CD14-positive monocyte (primary cell): ENCODE measurements around the gene EGF. TPM values are rescaled to one million over a fixed set of nuclear protein-coding genes. Genes with fewer than 3 reads are reported as not detected.

Experiments
- DNase-seq, 3 donors: peaks; one replicate each; pipeline ENCODE4 v3.0.0-alpha.2; 2011 to 2022
- H2AFZ ChIP-seq: 2 replicates; pipeline ENCODE4 v1.6.0; 2012; ENCODE audit warnings: mild to moderate bottlenecking, low read depth, low read length, inconsistent platforms; ENCODE audit not compliant: insufficient read depth, poor library complexity, severe bottlenecking
- H3K27ac ChIP-seq, 2 donors: 1 replicate in 1 of 2; 2 replicates in 1 of 2; pipeline ENCODE4 v1.5.1; 2012 to 2013; ENCODE audit warnings: low read length in 2 of 2, control low read depth in 1 of 2, inconsistent platforms in 1 of 2, low read depth in 1 of 2, mild to moderate bottlenecking in 1 of 2
- H3K27me3 ChIP-seq, 2 donors: one replicate each; pipeline versions ENCODE4 v1.6.0 to v1.6.1; 2011 to 2013; ENCODE audit warnings: low read length in 2 of 2; ENCODE audit not compliant: control insufficient read depth in 2 of 2, insufficient read depth in 2 of 2
- H3K36me3 ChIP-seq, 2 donors: replicated peaks in 1 of 2; 1 replicate in 1 of 2; 2 replicates in 1 of 2; pipeline versions ENCODE4 v1.5.1 to v1.6.1; 2012 to 2013; ENCODE audit warnings: low read length in 2 of 2, control low read depth in 1 of 2, inconsistent platforms in 1 of 2, mild to moderate bottlenecking in 1 of 2; ENCODE audit not compliant: insufficient read depth in 2 of 2, control insufficient read depth in 1 of 2
- H3K4me1 ChIP-seq, 2 donors: 1 replicate in 1 of 2; 2 replicates in 1 of 2; pipeline versions ENCODE4 v1.5.1 to v1.6.1; 2012 to 2013; ENCODE audit warnings: low read length in 2 of 2, control low read depth in 1 of 2, inconsistent platforms in 1 of 2, mild to moderate bottlenecking in 1 of 2, moderate library complexity in 1 of 2; ENCODE audit not compliant: insufficient read depth in 2 of 2, control insufficient read depth in 1 of 2
- H3K4me2 ChIP-seq: replicated peaks from 2 replicates; pipeline ENCODE3; 2012; ENCODE audit warnings: low read length, moderate library complexity, mild to moderate bottlenecking; ENCODE audit not compliant: poor library complexity, severe bottlenecking; ENCODE audit errors: extremely low read depth
- H3K4me3 ChIP-seq, 3 experiments: fragments of 200-600 bp in 1 of 3; sonication (generic) in 1 of 3; replicated peaks in 1 of 3; 1 replicate in 2 of 3; 2 replicates in 1 of 3; pipeline ENCODE4 v1.5.1; 2011 to 2013; ENCODE audit warnings: low read length in 3 of 3, mild to moderate bottlenecking in 3 of 3, control low read depth in 2 of 3, low read depth in 2 of 3, inconsistent platforms in 1 of 3, moderate library complexity in 1 of 3
- H3K79me2 ChIP-seq: 2 replicates; pipeline ENCODE4 v1.6.0; 2012; ENCODE audit warnings: mild to moderate bottlenecking, control low read depth, inconsistent platforms, low read length, moderate library complexity; ENCODE audit not compliant: insufficient read depth
- H3K9ac ChIP-seq: 2 replicates; pipeline ENCODE4 v1.6.0; 2017; ENCODE audit warnings: low read length, mild to moderate bottlenecking; ENCODE audit not compliant: insufficient read depth, poor library complexity, severe bottlenecking
- H3K9me3 ChIP-seq, 2 donors: replicated peaks in 1 of 2; 1 replicate in 1 of 2; 2 replicates in 1 of 2; pipeline versions ENCODE4 v1.5.1 to v1.6.1; 2012 to 2013; ENCODE audit warnings: low read length in 2 of 2, control low read depth in 1 of 2; ENCODE audit not compliant: control insufficient read depth in 1 of 2, insufficient read depth in 1 of 2
- H4K20me1 ChIP-seq: 2 replicates; pipeline ENCODE4 v1.6.0; 2012; ENCODE audit warnings: mild to moderate bottlenecking, low read length, control low read depth, moderate library complexity; ENCODE audit not compliant: insufficient read depth
- H3K27ac Mint-ChIP-seq, 7 donors: one replicate each; pipeline ENCODE4 v1.8.0; 2020; ENCODE audit warnings: mild to moderate bottlenecking in 7 of 7, mixed read lengths in 7 of 7, moderate library complexity in 6 of 7, inconsistent platforms in 2 of 7
- H3K27me3 Mint-ChIP-seq, 3 donors: one replicate each; pipeline ENCODE4 v1.8.0; 2021 to 2022; ENCODE audit warnings: low read depth in 3 of 3, mild to moderate bottlenecking in 3 of 3, mixed read lengths in 3 of 3, moderate library complexity in 3 of 3, inconsistent platforms in 1 of 3
- H3K36me3 Mint-ChIP-seq, 2 donors: one replicate each; pipeline ENCODE4 v1.8.0; 2020; ENCODE audit warnings: mixed read lengths in 2 of 2, inconsistent platforms in 1 of 2, mild to moderate bottlenecking in 1 of 2
- H3K4me1 Mint-ChIP-seq: one replicate; pipeline ENCODE4 v1.8.0; 2020; ENCODE audit warnings: mild to moderate bottlenecking, mixed read lengths
- H3K4me3 Mint-ChIP-seq, 2 donors: one replicate each; pipeline ENCODE4 v1.8.0; 2020; ENCODE audit warnings: mild to moderate bottlenecking in 2 of 2, mixed read lengths in 2 of 2, moderate library complexity in 1 of 2
- H3K9me3 Mint-ChIP-seq, 7 donors: one replicate each; pipeline ENCODE4 v1.8.0; 2020 to 2022; ENCODE audit warnings: mixed read lengths in 7 of 7, mild to moderate bottlenecking in 6 of 7, moderate library complexity in 6 of 7, inconsistent platforms in 2 of 7
- CTCF ChIP-seq: fragments of 200-600 bp; IDR thresholded peaks from one replicate; pipeline ENCODE4 v1.8.0; 2022; ENCODE audit warnings: antibody characterized with exemption, mild to moderate bottlenecking
- WGBS: methylation state at CpG from one replicate; pipeline ENCODE4 v1.1.5; 2013; ENCODE audit warnings: missing lambda C conversion rate; ENCODE audit not compliant: insufficient coverage; 5-methylcytosine and 5-hydroxymethylcytosine counted together
- intact Hi-C, 2 donors: fragments of 100-400 bp; cut with micrococcal nuclease; formaldehyde crosslinking; loops; one replicate each; pipeline versions ENCODE4 v1.15.0 to v1.15.1; 2023
- polyA plus RNA-seq, 3 donors: library from polyadenylated mRNA; depleted of rRNA in 1 of 3; unstranded in 2 of 3; stranded (reverse) in 1 of 3; fragments of 300-500 nt in 2 of 3; fragments of >200 nt in 1 of 3; fragmentation: Illumina TruSeq in 2 of 3; gene quantifications; 1 replicate in 2 of 3; 2 replicates in 1 of 3; pipeline ENCODE4 v1.2.3, GENCODE V29; 2012 to 2021

The EGF gene
- polyA plus RNA-seq, 3 donors = 0.17 to 4.8 TPM; not detected in 1

- H3K4me1 ChIP-seq = peaks cover 74 to 83% of the 10 kb centered on the region in 2 donors
- H3K79me2 ChIP-seq = no peaks in the 10 kb centered on the region
- H2AFZ ChIP-seq = no peak overlapping the region
- no peaks in the 10 kb centered on the region for H3K36me3 Mint-ChIP-seq
- H3K9me3 Mint-ChIP-seq = peaks cover 3 to 14% (median 11%) of the 10 kb centered on the region in 7 donors
- peak overlapping the region in 2 of 7 donors; percentile 54 to 65 for H3K27ac Mint-ChIP-seq
- peaks cover 2 to 5% (median 2%) of the 10 kb centered on the region in 3 donors for H3K27me3 Mint-ChIP-seq
- H3K27ac ChIP-seq = no peak overlapping the region
- no CpG with 5 or more reads among the region's 4 CpGs for WGBS
- DNase-seq = no peak
- no peak overlapping the region for H3K4me3 Mint-ChIP-seq
- TF ChIP-seq CTCF = no peak
- no peaks in the 10 kb centered on the region for H4K20me1 ChIP-seq
- no peak overlapping the region for H3K9ac ChIP-seq
- peaks cover 65% of the 10 kb centered on the region for H3K4me1 Mint-ChIP-seq
- no peaks in the 10 kb centered on the region for H3K36me3 ChIP-seq
- intact Hi-C loops = loop anchor here in 1 of 2 donors (10.0 kb wide), 1 partner anchor 322 kb away; no protein-coding TSS in a partner anchor
- H3K27me3 ChIP-seq = peaks cover 4% of the 10 kb centered on the region in 2 donors
- no peak overlapping the region for H3K4me3 ChIP-seq
- H3K9me3 ChIP-seq = peaks cover 5 to 8% of the 10 kb centered on the region in 2 donors
- no peak overlapping the region for H3K4me2 ChIP-seq
These were observed 80.4 kb downstream of the EGF start for GRCh38 chr4:109993116-109993515.

GRCh38 chr4:109994415-109994827 lies 81.7 kb downstream of the EGF start:
- no peaks in the 10 kb centered on the region for H3K79me2 ChIP-seq
- H4K20me1 ChIP-seq = no peaks in the 10 kb centered on the region
- H3K27ac ChIP-seq = no peak overlapping the region
- Mint-ChIP-seq H3K4me1 (peaks cover 52% of the 10 kb centered on the region), H3K36me3 (no peaks in the 10 kb centered on the region), H3K27ac (peak overlapping the region in 5 of 7 donors; percentile 11 to 71 (median 66)), H3K4me3 (peak overlapping the region in 1 of 2 donors; percentile 26), H3K9me3 (peaks cover 3 to 14% (median 11%) of the 10 kb centered on the region in 7 donors), H3K27me3 (peaks cover 3 to 9% (median 5%) of the 10 kb centered on the region in 3 donors)
- H3K4me1 ChIP-seq = peaks cover 61 to 70% of the 10 kb centered on the region in 2 donors
- no peaks in the 10 kb centered on the region for H3K36me3 ChIP-seq
- intact Hi-C loops = loop anchor here in 1 of 2 donors (10.0 kb wide), 1 partner anchor 320 kb away; no protein-coding TSS in a partner anchor
- H3K9me3 ChIP-seq = peaks cover 5 to 8% of the 10 kb centered on the region in 2 donors
- 83% methylated on average over 1 of the region's 4 CpGs for WGBS
- H3K27me3 ChIP-seq = peaks cover 5 to 6% of the 10 kb centered on the region in 2 donors
- no peak overlapping the region for H3K9ac ChIP-seq
- peak in 2 of 3 donors; percentile 46 to 52 for DNase-seq
- H2AFZ ChIP-seq = no peak overlapping the region
- H3K4me2 ChIP-seq = peak overlapping the region; percentile 17
- H3K4me3 ChIP-seq = peak overlapping the region in 1 of 3 experiments; percentile 16
- TF ChIP-seq CTCF = no peak
